Measurements from ENCODE around the gene CACNG7. TPM values are rescaled to one million over a fixed set of nuclear protein-coding genes. Genes with fewer than 3 reads are reported as not detected.

Gene CACNG7
- total and polyA plus RNA-seq, 2 donors from 2014 or later, result not detected

- Histone ChIP-seq H3K36me3 (ENCODE audit: control insufficient read depth in 2 of 3, insufficient read depth in 3 of 3, low read length in 3 of 3) (no peaks in the 10 kb centered on the region), H3K4me1 (ENCODE audit: control insufficient read depth in 2 of 3, insufficient read depth in 2 of 3, low read depth in 1 of 3, low read length in 3 of 3) (no peaks in the 10 kb centered on the region), H3K27ac (ENCODE audit: low read depth in 2 of 2, low read length in 2 of 2) (no peak overlapping the region), H3K27me3 (ENCODE audit: control insufficient read depth, insufficient read depth, low read length) (peaks cover 3% of the 10 kb centered on the region), H3K9me3 (ENCODE audit: control insufficient read depth in 2 of 3, insufficient read depth in 1 of 3, low read length in 3 of 3) (no peaks in the 10 kb centered on the region), H3K4me3 (ENCODE audit: low read length in 3 of 3) (no peak overlapping the region), H3K9ac (ENCODE audit: low read length in 3 of 3) (no peak overlapping the region)
- FAIRE-seq, result no peak
- TF ChIP-seq CTCF (IDR thresholded peaks at IDR 0.05; ENCODE audit: borderline replicate concordance, extremely low read depth, insufficient read depth), result no peak
- no peak for DNase-seq
- intact Hi-C loops (cut with DNase I), result no loop called here
Measured at GRCh38 chr19:53993448-53993847, 84.4 kb downstream of the CACNG7 start.

Other genes starting within 250 kb of the CACNG7 start
- 1.1 TPM for gene NLRP12, start 85.0 kb upstream of the CACNG7 start, total RNA-seq
- not detected for gene NLRP12, start 85.0 kb upstream of the CACNG7 start, polyA plus RNA-seq (ENCODE audit: insufficient read depth, low read depth, low replicate concordance)
- 90.3 TPM for gene MYADM, start 41.4 kb upstream of the CACNG7 start, total RNA-seq
- gene MYADM, start 41.4 kb upstream of the CACNG7 start, polyA plus RNA-seq (ENCODE audit: insufficient read depth, low read depth, low replicate concordance), result 13.1 TPM
- gene PRKCG, start 27.1 kb upstream of the CACNG7 start, total RNA-seq, result not detected
- not detected for gene PRKCG, start 27.1 kb upstream of the CACNG7 start, polyA plus RNA-seq (ENCODE audit: insufficient read depth, low read depth, low replicate concordance)
- gene CACNG8, start 53.7 kb downstream of the CACNG7 start, total RNA-seq, result 0.03 TPM
- not detected for gene CACNG8, start 53.7 kb downstream of the CACNG7 start, polyA plus RNA-seq (ENCODE audit: insufficient read depth, low read depth, low replicate concordance)
- not detected for gene CACNG6, start 82.4 kb downstream of the CACNG7 start, total RNA-seq
- not detected for gene CACNG6, start 82.4 kb downstream of the CACNG7 start, polyA plus RNA-seq (ENCODE audit: insufficient read depth, low read depth, low replicate concordance)
- 0.35 TPM for gene VSTM1, start 154.6 kb downstream of the CACNG7 start, total RNA-seq
- gene VSTM1, start 154.6 kb downstream of the CACNG7 start, polyA plus RNA-seq (ENCODE audit: insufficient read depth, low read depth, low replicate concordance), result 1.0 TPM
- not detected for gene TARM1, start 172.1 kb downstream of the CACNG7 start, total RNA-seq
- gene TARM1, start 172.1 kb downstream of the CACNG7 start, polyA plus RNA-seq (ENCODE audit: insufficient read depth, low read depth, low replicate concordance), result not detected
- gene OSCAR, start 191.5 kb downstream of the CACNG7 start, total RNA-seq, result 5.1 TPM
- 0.77 TPM for gene OSCAR, start 191.5 kb downstream of the CACNG7 start, polyA plus RNA-seq (ENCODE audit: insufficient read depth, low read depth, low replicate concordance)
- gene NDUFA3, start 193.6 kb downstream of the CACNG7 start, total RNA-seq, result 132 TPM
- 1,006 TPM for gene NDUFA3, start 193.6 kb downstream of the CACNG7 start, polyA plus RNA-seq (ENCODE audit: insufficient read depth, low read depth, low replicate concordance)
- gene TFPT, start 206.4 kb downstream of the CACNG7 start, total RNA-seq, result 19.2 TPM
- 31.6 TPM for gene TFPT, start 206.4 kb downstream of the CACNG7 start, polyA plus RNA-seq (ENCODE audit: insufficient read depth, low read depth, low replicate concordance)
- gene PRPF31, start 206.5 kb downstream of the CACNG7 start, total RNA-seq, result 57.2 TPM
- 55.9 TPM for gene PRPF31, start 206.5 kb downstream of the CACNG7 start, polyA plus RNA-seq (ENCODE audit: insufficient read depth, low read depth, low replicate concordance)
- 38.1 TPM for gene CNOT3, start 228.5 kb downstream of the CACNG7 start, total RNA-seq
- gene CNOT3, start 228.5 kb downstream of the CACNG7 start, polyA plus RNA-seq (ENCODE audit: insufficient read depth, low read depth, low replicate concordance), result 30.8 TPM